Spinal cord (tissue), 10 donors: ENCODE data around the gene PTGR2. TPM values are rescaled to one million over a fixed set of nuclear protein-coding genes. Genes with fewer than 3 reads are reported as not detected.
"Not testable (repeated sequence)": the region's sequence is repeated elsewhere in the genome, so short reads cannot be mapped to it uniquely, and the experiment has no call there.

Source experiments
- DNase-seq, 6 donors: peaks; one replicate each; pipeline versions ENCODE4 v3.0.0 to v3.0.0-alpha.2; 2013 to 2015; ENCODE audit warnings: low spot score in 6 of 6, low read depth in 4 of 6
- H3K27ac ChIP-seq: one replicate; pipeline ENCODE4 v1.5.1; 2013; ENCODE audit warnings: low read depth, low read length, control low read depth
- H3K27me3 ChIP-seq: one replicate; pipeline ENCODE4 v1.6.1; 2013; ENCODE audit warnings: low read length; ENCODE audit not compliant: control insufficient read depth, insufficient read depth
- H3K36me3 ChIP-seq: one replicate; pipeline ENCODE4 v1.6.1; 2013; ENCODE audit warnings: low read length; ENCODE audit not compliant: control insufficient read depth, insufficient read depth
- H3K4me1 ChIP-seq: one replicate; pipeline ENCODE4 v1.6.1; 2013; ENCODE audit warnings: low read length; ENCODE audit not compliant: control insufficient read depth, insufficient read depth
- H3K4me3 ChIP-seq: one replicate; pipeline ENCODE4 v1.5.1; 2013; ENCODE audit warnings: low read depth, low read length, control low read depth
- H3K9me3 ChIP-seq: one replicate; pipeline ENCODE4 v1.6.1; 2013; ENCODE audit warnings: low read length; ENCODE audit not compliant: control insufficient read depth, insufficient read depth
- WGBS: methylation state at CpG from one replicate; pipeline ENCODE4 v1.1.5; 2013; ENCODE audit warnings: missing lambda C conversion rate; ENCODE audit not compliant: insufficient coverage; 5-methylcytosine and 5-hydroxymethylcytosine counted together
- polyA plus RNA-seq, 2 donors: library from polyadenylated mRNA; unstranded; fragments of 120-200 nt; gene quantifications; one replicate each; pipeline ENCODE4 v1.2.1, GENCODE V29; 2013; ENCODE audit not compliant: insufficient read length in 2 of 2
- total RNA-seq, 2 donors: library from RNA; depleted of rRNA in 1 of 2; stranded (reverse); fragments of 120-200 nt in 1 of 2; fragments of >200 nt in 1 of 2; gene quantifications; one replicate each; pipeline versions ENCODE4 v1.2.3 to v1.2.4, GENCODE V29; 2013 to 2014
- donor health status: healthy.

The PTGR2 gene
- total and polyA plus RNA-seq, 4 donors, result 10.8 to 16.5 (median 14.2) TPM

- H3K4me3 ChIP-seq, DNase-seq, H3K4me1 ChIP-seq, H3K27ac ChIP-seq, H3K27me3 ChIP-seq, H3K9me3 ChIP-seq: not testable (repeated sequence)
- H3K36me3 ChIP-seq, result peaks cover 33% of the 10 kb centered on the region
- 100% methylated on average over 5 of the region's 6 CpGs for WGBS
These were observed 42.6 kb downstream of the PTGR2 start for GRCh38 chr14:73894180-73894687.

- no peak overlapping the region for H3K27ac ChIP-seq
- no peak for DNase-seq
- H3K36me3 ChIP-seq, result peaks cover 40% of the 10 kb centered on the region
- no peaks in the 10 kb centered on the region for H3K4me1 ChIP-seq
- H3K4me3 ChIP-seq, result no peak overlapping the region
- no peaks in the 10 kb centered on the region for H3K9me3 ChIP-seq
- no CpG with 5 or more reads among the region's 1 CpG for WGBS
- no peaks in the 10 kb centered on the region for H3K27me3 ChIP-seq
These were observed 44.3 kb downstream of the PTGR2 start for GRCh38 chr14:73895939-73896338.

DNA sequence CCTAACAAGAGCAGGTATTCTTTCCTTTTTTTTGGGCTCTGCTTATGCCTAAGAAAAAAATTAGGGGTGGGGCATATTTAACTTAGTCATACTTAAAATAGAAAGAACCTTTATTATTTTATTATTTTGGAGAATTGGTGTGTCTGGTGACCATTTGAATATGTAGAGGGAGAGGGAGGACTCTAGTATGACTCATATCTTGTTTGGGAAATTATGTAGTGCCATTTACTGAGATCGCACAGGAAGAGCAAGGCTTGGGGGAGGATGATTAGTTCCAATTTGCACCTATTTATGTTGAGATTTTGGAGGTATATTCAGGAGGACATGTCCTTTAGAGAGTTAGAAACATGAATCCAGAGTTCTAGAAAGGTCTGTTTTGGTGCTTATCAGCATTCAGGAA lies 44.9 kb downstream of the PTGR2 start:
- no peak overlapping the region for H3K4me3 ChIP-seq
- DNase-seq, result no peak
- 100% methylated on average over 1 of the region's 1 CpG for WGBS
- H3K27me3 ChIP-seq, result no peaks in the 10 kb centered on the region
- no peaks in the 10 kb centered on the region for H3K4me1 ChIP-seq
- H3K36me3 ChIP-seq, result peaks cover 41% of the 10 kb centered on the region
- H3K27ac ChIP-seq, result no peak overlapping the region
- no peaks in the 10 kb centered on the region for H3K9me3 ChIP-seq

DNA sequence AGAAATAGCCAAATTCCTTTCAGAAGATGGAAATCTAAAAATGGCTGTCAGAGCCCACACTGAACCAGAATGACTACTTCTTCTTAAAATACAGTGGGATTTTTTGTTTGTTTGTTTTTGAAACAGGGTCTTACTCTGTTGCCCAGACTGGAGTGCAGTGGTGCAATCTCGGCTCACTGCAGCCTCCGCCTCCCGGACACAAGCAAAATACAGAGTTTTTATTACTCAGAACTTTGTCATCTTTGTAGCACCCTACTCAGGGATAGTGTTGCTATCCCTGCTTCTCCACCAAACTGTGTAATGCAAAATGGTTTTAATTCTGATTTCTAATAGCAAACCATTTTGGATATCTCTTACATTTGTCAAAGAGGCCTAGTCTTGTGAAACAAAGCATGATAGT lies 51.4 kb downstream of the PTGR2 start:
- no peaks in the 10 kb centered on the region for H3K27me3 ChIP-seq
- no peak overlapping the region for H3K4me3 ChIP-seq
- peaks cover 45% of the 10 kb centered on the region for H3K36me3 ChIP-seq
- no peaks in the 10 kb centered on the region for H3K9me3 ChIP-seq
- no CpG with 5 or more reads among the region's 3 CpGs for WGBS
- no peaks in the 10 kb centered on the region for H3K4me1 ChIP-seq
- no peak overlapping the region for H3K27ac ChIP-seq
- no peak for DNase-seq

DNA sequence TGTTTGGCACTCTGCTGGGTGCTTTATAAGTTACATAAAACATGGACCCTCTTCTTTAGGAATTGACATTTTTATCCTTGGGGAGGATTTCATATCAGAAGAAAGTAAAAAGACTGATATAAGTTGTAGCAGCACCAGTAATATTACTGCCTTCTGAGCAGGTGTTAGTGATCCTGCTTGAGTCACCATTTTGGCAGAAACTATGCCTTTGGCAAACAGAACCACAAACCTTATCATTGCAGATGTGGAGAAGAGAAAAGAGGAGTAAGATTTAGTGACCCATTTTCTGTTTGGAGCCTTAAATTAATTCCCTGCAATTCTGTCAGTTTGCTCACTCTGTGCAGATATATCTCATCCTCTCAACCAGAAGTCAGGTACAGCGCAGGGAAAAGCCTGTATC lies 58.0 kb downstream of the PTGR2 start:
- no CpG with 5 or more reads among the region's 1 CpG for WGBS
- no peak overlapping the region for H3K27ac ChIP-seq
- no peak overlapping the region for H3K4me3 ChIP-seq
- peaks cover 42% of the 10 kb centered on the region for H3K36me3 ChIP-seq
- H3K9me3 ChIP-seq, result no peaks in the 10 kb centered on the region
- H3K27me3 ChIP-seq, result no peaks in the 10 kb centered on the region
- no peak for DNase-seq
- H3K4me1 ChIP-seq, result no peaks in the 10 kb centered on the region

DNA sequence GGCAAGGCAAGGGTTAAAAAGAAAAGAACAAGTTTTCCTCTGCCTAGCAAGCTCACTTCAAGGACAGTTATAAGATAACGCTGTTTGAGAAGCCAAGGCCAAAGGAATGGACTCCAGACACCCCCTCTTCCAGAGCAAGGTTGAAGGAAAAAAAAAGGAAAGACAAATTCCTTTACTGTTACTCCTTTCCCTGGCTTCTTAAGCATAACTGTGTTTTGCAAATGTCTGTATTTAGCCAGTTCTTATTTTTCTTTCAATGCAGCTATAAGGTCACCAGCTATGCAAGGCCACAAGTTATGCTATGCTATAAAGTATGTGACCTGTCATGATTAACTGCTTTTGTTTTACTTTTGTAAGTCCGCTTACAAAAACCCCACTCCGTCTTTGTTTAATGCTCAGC lies 61.6 kb downstream of the PTGR2 start:
- no peak for DNase-seq
- Histone ChIP-seq H3K9me3 (no peaks in the 10 kb centered on the region), H3K4me1 (no peaks in the 10 kb centered on the region), H3K27ac (no peak overlapping the region), H3K36me3 (peaks cover 37% of the 10 kb centered on the region), H3K4me3 (no peak overlapping the region), H3K27me3 (no peaks in the 10 kb centered on the region)
- no CpG with 5 or more reads among the region's 3 CpGs for WGBS

- Histone ChIP-seq H3K27ac (no peak overlapping the region), H3K4me1 (no peaks in the 10 kb centered on the region), H3K27me3 (no peaks in the 10 kb centered on the region), H3K9me3 (no peaks in the 10 kb centered on the region), H3K36me3 (peaks cover 37% of the 10 kb centered on the region), H3K4me3 (no peak overlapping the region)
- DNase-seq, result no peak
- WGBS, result 100% methylated on average over 5 of the region's 6 CpGs
These were observed 64.7 kb downstream of the PTGR2 start for GRCh38 chr14:73916324-73916723.

DNA sequence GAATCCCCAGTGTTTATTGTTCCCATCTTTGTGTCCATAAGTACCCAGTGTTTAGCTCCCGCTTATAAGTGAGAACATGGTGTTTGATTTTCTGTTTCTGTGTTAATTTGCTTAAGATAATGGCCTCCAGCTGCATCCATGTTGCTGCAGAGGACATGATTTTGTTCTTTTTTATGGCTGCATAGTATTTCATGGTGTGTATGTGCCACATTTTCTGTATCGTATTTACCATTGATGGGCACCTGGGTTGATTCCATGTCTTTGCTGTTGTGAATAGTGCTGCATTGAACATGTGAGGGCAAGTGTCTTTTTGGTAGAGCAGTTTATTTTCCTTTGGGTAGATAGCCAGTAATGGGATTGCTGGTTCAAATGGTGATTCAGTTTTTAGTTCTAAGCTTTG lies 67.8 kb downstream of the PTGR2 start:
- not testable (repeated sequence) for H3K4me3 ChIP-seq, H3K4me1 ChIP-seq, H3K27me3 ChIP-seq, H3K9me3 ChIP-seq, DNase-seq, H3K27ac ChIP-seq
- WGBS, result 88% methylated on average over 1 of the region's 2 CpGs
- H3K36me3 ChIP-seq, result peaks cover 29% of the 10 kb centered on the region

GRCh38 chr14:73924337-73924736 lies 72.7 kb downstream of the PTGR2 start:
- 92% methylated on average over 1 of the region's 5 CpGs for WGBS
- H3K27ac ChIP-seq, result no peak overlapping the region
- no peaks in the 10 kb centered on the region for H3K27me3 ChIP-seq
- H3K4me1 ChIP-seq, result no peaks in the 10 kb centered on the region
- H3K9me3 ChIP-seq, result no peaks in the 10 kb centered on the region
- DNase-seq, result no peak
- H3K36me3 ChIP-seq, result peaks cover 38% of the 10 kb centered on the region
- no peak overlapping the region for H3K4me3 ChIP-seq
